SK-N-SH treated with all-trans-retinoic acid at 6 μM for 48 hours (cell line): Measurements from ENCODE around the gene FDX1.

ENCODE experiments used
- ATAC-seq: fragments of 200-7000 bp; cut with Tn5 transposase; 3 replicates; pipeline ENCODE4 v1.9.1; 2020; ENCODE audit warnings: mild to moderate bottlenecking, moderate library complexity
- ARNTL ChIP-seq: fragments of 450-650 bp; formaldehyde crosslinking; IDR thresholded peaks from 2 replicates; pipeline ENCODE4 v1.5.0; 2020; ENCODE audit warnings: low read depth, mild to moderate bottlenecking, moderate library complexity, borderline replicate concordance
- BACH2 ChIP-seq: fragments of 250-450 bp; sonication (Bioruptor Pico); IDR thresholded peaks from 2 replicates; pipeline ENCODE4 v1.9.0; 2021; ENCODE audit warnings: mild to moderate bottlenecking, borderline replicate concordance
- ESRRG ChIP-seq: fragments of 250-450 bp; sonication (Bioruptor Pico); IDR thresholded peaks from 2 replicates; pipeline ENCODE4 v1.6.1; 2021; ENCODE audit warnings: mild to moderate bottlenecking
- GLIS3 ChIP-seq: fragments of 250-450 bp; sonication (Bioruptor Pico); IDR thresholded peaks from 2 replicates; pipeline ENCODE4 v1.5.0; 2020; ENCODE audit warnings: mild to moderate bottlenecking, moderate library complexity
- ISL1 ChIP-seq: fragments of 250-450 bp; sonication (Bioruptor Pico); IDR thresholded peaks from 2 replicates; pipeline ENCODE4 v2.1.2; 2022; ENCODE audit warnings: mild to moderate bottlenecking, moderate library complexity
- OSR1 ChIP-seq: fragments of 250-450 bp; sonication (Bioruptor Pico); IDR thresholded peaks from 2 replicates; pipeline ENCODE4 v1.8.0; 2022; ENCODE audit warnings: moderate library complexity, mild to moderate bottlenecking, inconsistent platforms
- RARB ChIP-seq: fragments of 250-450 bp; sonication (Bioruptor Pico); IDR thresholded peaks from 2 replicates; pipeline ENCODE4 v1.8.0; 2021; ENCODE audit warnings: mild to moderate bottlenecking, moderate library complexity
- SNAI2 ChIP-seq: fragments of 250-450 bp; sonication (Bioruptor Pico); IDR thresholded peaks from 2 replicates; pipeline ENCODE4 v1.5.0; 2020; ENCODE audit warnings: mild to moderate bottlenecking, moderate library complexity
- TCF4 ChIP-seq: fragments of 250-450 bp; sonication (Bioruptor Pico); IDR thresholded peaks from 2 replicates; pipeline ENCODE4 v1.8.0; 2021; ENCODE audit warnings: mild to moderate bottlenecking, moderate library complexity, borderline replicate concordance
- TOX ChIP-seq: fragments of 250-450 bp; sonication (Bioruptor Pico); IDR thresholded peaks from 2 replicates; pipeline ENCODE4 v1.8.0; 2021; ENCODE audit warnings: mild to moderate bottlenecking, moderate library complexity, borderline replicate concordance
- TSHZ2 ChIP-seq: fragments of 250-450 bp; sonication (Bioruptor Pico); IDR thresholded peaks from 2 replicates; pipeline ENCODE4 v1.5.0; 2020; ENCODE audit warnings: mild to moderate bottlenecking, moderate library complexity
- ZC3H10 ChIP-seq: fragments of 250-450 bp; sonication (Bioruptor Pico); IDR thresholded peaks from 2 replicates; pipeline ENCODE4 v1.5.1; 2021; ENCODE audit warnings: mild to moderate bottlenecking, moderate library complexity
- ZFP30 ChIP-seq: fragments of 450-650 bp; formaldehyde crosslinking; IDR thresholded peaks from 2 replicates; pipeline ENCODE4 v1.5.0; 2022; ENCODE audit warnings: mild to moderate bottlenecking, moderate library complexity
- ZNF565 ChIP-seq: fragments of 450-650 bp; formaldehyde crosslinking; conservative IDR thresholded peaks from 2 replicates; pipeline ENCODE4 v1.5.0; 2020; ENCODE audit warnings: low read depth, mild to moderate bottlenecking, moderate library complexity
- ZNF8 ChIP-seq: fragments of 450-650 bp; formaldehyde crosslinking; IDR thresholded peaks from 2 replicates; pipeline ENCODE4 v1.5.0; 2020; ENCODE audit warnings: mild to moderate bottlenecking, moderate library complexity
- TF ChIP-seq, protein P1 (sequence below): fragments of 250-450 bp; sonication (Bioruptor Pico); IDR thresholded peaks from 2 replicates; pipeline ENCODE4 v1.5.1; 2020; ENCODE audit warnings: low read depth, mild to moderate bottlenecking, moderate library complexity
- TF ChIP-seq, protein P2 (sequence below): fragments of 250-450 bp; sonication (Bioruptor Pico); IDR thresholded peaks from 2 replicates; pipeline ENCODE4 v1.8.0; 2021; ENCODE audit warnings: low read depth, mild to moderate bottlenecking, moderate library complexity, borderline replicate concordance
- TF ChIP-seq, protein P3 (sequence below): fragments of 250-450 bp; sonication (Bioruptor Pico); IDR thresholded peaks from 2 replicates; pipeline ENCODE4 v1.5.1; 2021; ENCODE audit warnings: mild to moderate bottlenecking, moderate library complexity
- TF ChIP-seq, protein P4 (sequence below): fragments of 250-450 bp; sonication (Bioruptor Pico); IDR thresholded peaks from 2 replicates; pipeline ENCODE4 v1.8.0; 2020; ENCODE audit warnings: mild to moderate bottlenecking, moderate library complexity, borderline replicate concordance

Gene FDX1

GRCh38 chr11:110468121-110468520 lies 38.4 kb downstream of the FDX1 start:
- no peak for TF ChIP-seq TOX (CRISPR knock-in tag)
- TF ChIP-seq BACH2 (CRISPR knock-in tag): no peak
- no peak for TF ChIP-seq ISL1
- TF ChIP-seq, protein P1, sequence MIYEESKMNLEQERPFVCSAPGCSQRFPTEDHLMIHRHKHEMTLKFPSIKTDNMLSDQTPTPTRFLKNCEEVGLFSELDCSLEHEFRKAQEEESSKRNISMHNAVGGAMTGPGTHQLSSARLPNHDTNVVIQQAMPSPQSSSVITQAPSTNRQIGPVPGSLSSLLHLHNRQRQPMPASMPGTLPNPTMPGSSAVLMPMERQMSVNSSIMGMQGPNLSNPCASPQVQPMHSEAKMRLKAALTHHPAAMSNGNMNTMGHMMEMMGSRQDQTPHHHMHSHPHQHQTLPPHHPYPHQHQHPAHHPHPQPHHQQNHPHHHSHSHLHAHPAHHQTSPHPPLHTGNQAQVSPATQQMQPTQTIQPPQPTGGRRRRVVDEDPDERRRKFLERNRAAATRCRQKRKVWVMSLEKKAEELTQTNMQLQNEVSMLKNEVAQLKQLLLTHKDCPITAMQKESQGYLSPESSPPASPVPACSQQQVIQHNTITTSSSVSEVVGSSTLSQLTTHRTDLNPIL (CRISPR knock-in tag): no peak
- TF ChIP-seq ZNF565 (CRISPR knock-in tag): no peak
- TF ChIP-seq RARB: no peak
- TF ChIP-seq, protein P2, sequence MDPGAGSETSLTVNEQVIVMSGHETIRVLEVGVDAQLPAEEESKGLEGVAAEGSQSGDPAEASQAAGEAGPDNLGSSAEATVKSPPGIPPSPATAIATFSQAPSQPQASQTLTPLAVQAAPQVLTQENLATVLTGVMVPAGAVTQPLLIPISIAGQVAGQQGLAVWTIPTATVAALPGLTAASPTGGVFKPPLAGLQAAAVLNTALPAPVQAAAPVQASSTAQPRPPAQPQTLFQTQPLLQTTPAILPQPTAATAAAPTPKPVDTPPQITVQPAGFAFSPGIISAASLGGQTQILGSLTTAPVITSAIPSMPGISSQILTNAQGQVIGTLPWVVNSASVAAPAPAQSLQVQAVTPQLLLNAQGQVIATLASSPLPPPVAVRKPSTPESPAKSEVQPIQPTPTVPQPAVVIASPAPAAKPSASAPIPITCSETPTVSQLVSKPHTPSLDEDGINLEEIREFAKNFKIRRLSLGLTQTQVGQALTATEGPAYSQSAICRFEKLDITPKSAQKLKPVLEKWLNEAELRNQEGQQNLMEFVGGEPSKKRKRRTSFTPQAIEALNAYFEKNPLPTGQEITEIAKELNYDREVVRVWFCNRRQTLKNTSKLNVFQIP (CRISPR knock-in tag): no peak
- no peak for TF ChIP-seq SNAI2 (CRISPR knock-in tag)
- TF ChIP-seq ZNF8 (CRISPR knock-in tag): no peak
- TF ChIP-seq TCF4: no peak
- no peak for TF ChIP-seq TSHZ2 (CRISPR knock-in tag)
- TF ChIP-seq ARNTL (CRISPR knock-in tag): no peak

GRCh38 chr11:110469127-110469526 lies 39.4 kb downstream of the FDX1 start:
- ATAC-seq: no peak
- TF ChIP-seq ZFP30 (CRISPR knock-in tag) (no peak), BACH2 (CRISPR knock-in tag) (no peak), ZNF565 (CRISPR knock-in tag) (no peak), TOX (CRISPR knock-in tag) (no peak), OSR1 (no peak), ZNF8 (CRISPR knock-in tag) (no peak), TSHZ2 (CRISPR knock-in tag) (no peak), ESRRG (CRISPR knock-in tag) (no peak), SNAI2 (CRISPR knock-in tag) (no peak), ZC3H10 (CRISPR knock-in tag) (no peak), RARB (no peak), GLIS3 (CRISPR knock-in tag) (no peak)
- TF ChIP-seq, protein P2 (CRISPR knock-in tag): no peak
- TF ChIP-seq, protein P3, sequence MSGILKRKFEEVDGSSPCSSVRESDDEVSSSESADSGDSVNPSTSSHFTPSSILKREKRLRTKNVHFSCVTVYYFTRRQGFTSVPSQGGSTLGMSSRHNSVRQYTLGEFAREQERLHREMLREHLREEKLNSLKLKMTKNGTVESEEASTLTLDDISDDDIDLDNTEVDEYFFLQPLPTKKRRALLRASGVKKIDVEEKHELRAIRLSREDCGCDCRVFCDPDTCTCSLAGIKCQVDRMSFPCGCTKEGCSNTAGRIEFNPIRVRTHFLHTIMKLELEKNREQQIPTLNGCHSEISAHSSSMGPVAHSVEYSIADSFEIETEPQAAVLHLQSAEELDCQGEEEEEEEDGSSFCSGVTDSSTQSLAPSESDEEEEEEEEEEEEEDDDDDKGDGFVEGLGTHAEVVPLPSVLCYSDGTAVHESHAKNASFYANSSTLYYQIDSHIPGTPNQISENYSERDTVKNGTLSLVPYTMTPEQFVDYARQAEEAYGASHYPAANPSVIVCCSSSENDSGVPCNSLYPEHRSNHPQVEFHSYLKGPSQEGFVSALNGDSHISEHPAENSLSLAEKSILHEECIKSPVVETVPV: no peak
- TF ChIP-seq, protein P4, sequence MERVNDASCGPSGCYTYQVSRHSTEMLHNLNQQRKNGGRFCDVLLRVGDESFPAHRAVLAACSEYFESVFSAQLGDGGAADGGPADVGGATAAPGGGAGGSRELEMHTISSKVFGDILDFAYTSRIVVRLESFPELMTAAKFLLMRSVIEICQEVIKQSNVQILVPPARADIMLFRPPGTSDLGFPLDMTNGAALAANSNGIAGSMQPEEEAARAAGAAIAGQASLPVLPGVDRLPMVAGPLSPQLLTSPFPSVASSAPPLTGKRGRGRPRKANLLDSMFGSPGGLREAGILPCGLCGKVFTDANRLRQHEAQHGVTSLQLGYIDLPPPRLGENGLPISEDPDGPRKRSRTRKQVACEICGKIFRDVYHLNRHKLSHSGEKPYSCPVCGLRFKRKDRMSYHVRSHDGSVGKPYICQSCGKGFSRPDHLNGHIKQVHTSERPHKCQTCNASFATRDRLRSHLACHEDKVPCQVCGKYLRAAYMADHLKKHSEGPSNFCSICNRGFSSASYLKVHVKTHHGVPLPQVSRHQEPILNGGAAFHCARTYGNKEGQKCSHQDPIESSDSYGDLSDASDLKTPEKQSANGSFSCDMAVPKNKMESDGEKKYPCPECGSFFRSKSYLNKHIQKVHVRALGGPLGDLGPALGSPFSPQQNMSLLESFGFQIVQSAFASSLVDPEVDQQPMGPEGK (CRISPR knock-in tag): no peak
- TF ChIP-seq, all 23 proteins: peak for 0

More at GRCh38 chr11:110468121-110468520, 38.4 kb downstream of the FDX1 start:
- ATAC-seq: no peak
